Lung (tissue), 12 donors: ENCODE results near the gene IP6K3. TPM values are rescaled to one million over a fixed set of nuclear protein-coding genes. Genes with fewer than 3 reads are reported as not detected.

Experiments used
- ATAC-seq: fragments of 200-7000 bp; cut with Tn5 transposase; one replicate; pipeline ENCODE4 v1.9.1; 2020; ENCODE audit warnings: moderate number of reproducible peaks; ENCODE audit not compliant: insufficient read depth, low FRiP score
- DNase-seq, 3 donors: peaks; one replicate each; pipeline ENCODE4 v3.0.0-alpha.2; 2013 to 2017
- H3K27ac ChIP-seq, 2 donors: one replicate each; pipeline ENCODE4 v1.5.1; 2013; ENCODE audit warnings: mild to moderate bottlenecking in 2 of 2, moderate library complexity in 2 of 2, control low read depth in 1 of 2, inconsistent platforms in 1 of 2, low read depth in 1 of 2, low read length in 1 of 2
- H3K27me3 ChIP-seq, 3 donors: one replicate each; pipeline ENCODE4 v1.5.1; 2013; ENCODE audit warnings: low read length in 2 of 3; ENCODE audit not compliant: control insufficient read depth in 3 of 3, insufficient read depth in 3 of 3
- H3K36me3 ChIP-seq, 4 donors: one replicate each; pipeline ENCODE4 v1.5.1; 2013; ENCODE audit warnings: low read length in 4 of 4, mild to moderate bottlenecking in 1 of 4, moderate library complexity in 1 of 4; ENCODE audit not compliant: control insufficient read depth in 4 of 4, insufficient read depth in 4 of 4
- H3K4me1 ChIP-seq, 5 donors: one replicate each; pipeline ENCODE4 v1.5.1; 2013; ENCODE audit warnings: low read length in 5 of 5, mild to moderate bottlenecking in 2 of 5, moderate library complexity in 1 of 5; ENCODE audit not compliant: control insufficient read depth in 5 of 5, insufficient read depth in 5 of 5
- H3K4me3 ChIP-seq: one replicate; pipeline ENCODE4 v1.5.1; 2013; ENCODE audit warnings: mild to moderate bottlenecking, control low read depth, moderate library complexity
- H3K9ac ChIP-seq, 2 donors: one replicate each; pipeline ENCODE4 v1.5.1; 2013; ENCODE audit warnings: low read length in 2 of 2, control low read depth in 1 of 2; ENCODE audit not compliant: insufficient read depth in 1 of 2
- H3K9me3 ChIP-seq, 4 donors: one replicate each; pipeline ENCODE4 v1.5.1; 2013; ENCODE audit warnings: low read length in 3 of 4, mild to moderate bottlenecking in 1 of 4, moderate library complexity in 1 of 4; ENCODE audit not compliant: control insufficient read depth in 4 of 4, insufficient read depth in 3 of 4
- WGBS, 2 donors: extraction: QIAGEN DNeasy Blood & Tissue Kit; methylation state at CpG; one replicate each; pipeline ENCODE4 v1.1.7; 2013; 5-methylcytosine and 5-hydroxymethylcytosine counted together
- polyA plus RNA-seq, 2 donors: library from polyadenylated mRNA; stranded (reverse); fragments of 200-250 nt; gene quantifications; one replicate each; pipeline ENCODE4 v1.2.1, GENCODE V29; 2013
- total RNA-seq, 2 donors: library from RNA; depleted of rRNA in 1 of 2; stranded (reverse); fragments of >200 nt in 1 of 2; gene quantifications; one replicate each; pipeline ENCODE4 v1.2.1, GENCODE V29; 2014 to 2021
- TF ChIP-seq, protein P1 (sequence below): IDR thresholded peaks from 2 replicates; pipeline ENCODE4 v1.5.1; 2012; ENCODE audit warnings: mild to moderate bottlenecking; ENCODE audit errors: control extremely low read depth, extremely low read depth
- donor health status: control.
- donor health status: control.
- donor health status: Bipolar disorder and iron deficiency.
- donor health status: healthy.
- donor health status: DM: yes; HTN: yes; CAD: no.

The IP6K3 gene
- total and polyA plus RNA-seq, 4 donors, result 1.3 to 3.9 (median 2.5) TPM

DNA sequence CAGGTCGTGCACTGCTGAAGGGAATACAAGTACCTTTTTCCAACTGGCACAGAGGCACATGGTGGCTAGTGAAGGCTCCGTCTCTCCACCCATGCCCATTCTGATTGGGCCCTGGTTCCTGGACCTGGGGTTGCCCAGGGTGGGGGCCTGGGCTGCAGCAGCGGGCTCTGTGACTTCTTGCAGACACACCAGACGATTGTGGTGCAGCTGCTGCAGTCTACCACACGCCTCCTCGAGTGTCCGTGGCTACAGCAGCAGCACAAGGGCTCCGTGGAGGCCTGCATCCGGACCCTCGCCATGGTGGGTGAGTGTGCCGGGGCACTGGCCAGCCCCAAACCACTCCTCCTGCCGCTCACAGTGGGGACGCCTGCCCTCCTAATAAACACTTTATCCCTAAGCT lies 64.4 kb downstream of the IP6K3 start:
- DNase-seq, result no peak
- no peak overlapping the region for H3K9ac ChIP-seq

GRCh38 chr6:33679761-33680160 lies 66.9 kb downstream of the IP6K3 start:
- Histone ChIP-seq H3K4me3 (no peak overlapping the region), H3K27me3 (no peaks in the 10 kb centered on the region), H3K9me3 (no peaks in the 10 kb centered on the region), H3K4me1 (no peaks in the 10 kb centered on the region), H3K27ac (no peak overlapping the region), H3K9ac (no peak overlapping the region), H3K36me3 (peaks cover 0 to 81% (median 17%) of the 10 kb centered on the region in 4 donors)
- DNase-seq (no peak), ATAC-seq (no peak)
- WGBS, 2 donors, result 87 to 92% methylated on average over 20 of the region's 20 CpGs
- TF ChIP-seq, protein P1, sequence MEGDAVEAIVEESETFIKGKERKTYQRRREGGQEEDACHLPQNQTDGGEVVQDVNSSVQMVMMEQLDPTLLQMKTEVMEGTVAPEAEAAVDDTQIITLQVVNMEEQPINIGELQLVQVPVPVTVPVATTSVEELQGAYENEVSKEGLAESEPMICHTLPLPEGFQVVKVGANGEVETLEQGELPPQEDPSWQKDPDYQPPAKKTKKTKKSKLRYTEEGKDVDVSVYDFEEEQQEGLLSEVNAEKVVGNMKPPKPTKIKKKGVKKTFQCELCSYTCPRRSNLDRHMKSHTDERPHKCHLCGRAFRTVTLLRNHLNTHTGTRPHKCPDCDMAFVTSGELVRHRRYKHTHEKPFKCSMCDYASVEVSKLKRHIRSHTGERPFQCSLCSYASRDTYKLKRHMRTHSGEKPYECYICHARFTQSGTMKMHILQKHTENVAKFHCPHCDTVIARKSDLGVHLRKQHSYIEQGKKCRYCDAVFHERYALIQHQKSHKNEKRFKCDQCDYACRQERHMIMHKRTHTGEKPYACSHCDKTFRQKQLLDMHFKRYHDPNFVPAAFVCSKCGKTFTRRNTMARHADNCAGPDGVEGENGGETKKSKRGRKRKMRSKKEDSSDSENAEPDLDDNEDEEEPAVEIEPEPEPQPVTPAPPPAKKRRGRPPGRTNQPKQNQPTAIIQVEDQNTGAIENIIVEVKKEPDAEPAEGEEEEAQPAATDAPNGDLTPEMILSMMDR, result no peak

More for the DNA sequence above, 64.4 kb downstream of the IP6K3 start:
- Histone ChIP-seq H3K27me3 (peaks cover 0 to 2% (median 0%) of the 10 kb centered on the region in 3 donors), H3K4me3 (no peak overlapping the region), H3K27ac (no peak overlapping the region), H3K36me3 (peaks cover 0 to 80% (median 18%) of the 10 kb centered on the region in 4 donors), H3K4me1 (no peaks in the 10 kb centered on the region), H3K9me3 (no peaks in the 10 kb centered on the region)
- TF ChIP-seq, protein P1, result no peak
- WGBS, 2 donors, result 95 to 97% methylated on average over 13 of the region's 13 CpGs
- no peak for ATAC-seq

DNA sequence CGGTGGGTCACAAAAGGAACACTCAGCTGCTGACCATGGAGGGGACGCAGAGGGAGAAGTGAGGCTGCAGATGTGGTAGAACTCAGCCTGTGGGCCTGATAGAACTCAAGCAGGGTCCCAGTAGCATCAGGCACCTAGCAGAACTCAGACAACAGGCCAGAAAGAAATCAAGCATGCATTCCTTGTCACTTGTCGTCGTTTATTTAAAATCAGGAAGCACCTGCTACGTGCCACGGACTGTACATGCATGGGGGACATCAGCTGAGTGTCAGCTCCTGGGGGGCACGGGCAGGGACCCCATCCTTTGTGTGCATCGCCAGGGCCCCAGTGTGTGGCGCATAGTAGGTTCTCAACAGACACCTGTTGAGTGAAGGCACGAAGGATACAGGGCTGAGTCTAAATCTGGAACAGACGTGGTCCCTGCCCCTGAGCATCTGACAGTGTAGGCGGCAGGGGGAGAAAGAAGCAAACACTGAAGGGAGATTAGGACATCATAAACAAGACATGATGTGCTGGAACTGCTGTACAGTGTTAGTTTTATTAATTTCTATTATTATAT lies 67.7 kb downstream of the IP6K3 start:
- H3K27me3 ChIP-seq, result no peaks in the 10 kb centered on the region
- H3K36me3 ChIP-seq, result peaks cover 0 to 79% (median 17%) of the 10 kb centered on the region in 4 donors
- WGBS, 2 donors, result 80 to 84% methylated on average over 12 of the region's 12 CpGs
- DNase-seq, result no peak
- no peak for ATAC-seq
- no peak overlapping the region for H3K4me3 ChIP-seq
- no peaks in the 10 kb centered on the region for H3K9me3 ChIP-seq
- TF ChIP-seq, protein P1, result no peak
- no peaks in the 10 kb centered on the region for H3K4me1 ChIP-seq
- no peak overlapping the region for H3K27ac ChIP-seq
- H3K9ac ChIP-seq, result no peak overlapping the region
